GM19467 (cell line): ENCODE data around the gene NFATC3.
A peak's percentile ranks its signal among the peaks of the same experiment; 100 is the strongest.

Source experiments
- ATAC-seq: cut with Tn5 transposase; IDR thresholded peaks from one replicate; pipeline ENCODE4 v1.9.1; 2021; ENCODE audit warnings: mild to moderate bottlenecking, moderate library complexity; ENCODE audit not compliant: unreplicated experiment

NFATC3 gene

GRCh38 chr16:68072038-68072695 is 13.0 kb upstream of the NFATC3 start:
- ATAC-seq: no peak

- ATAC-seq: no peak
These were observed 11.0 kb upstream of the NFATC3 start for GRCh38 chr16:68073902-68074760.

GRCh38 chr16:68074850-68075555 is 10.2 kb upstream of the NFATC3 start:
- ATAC-seq: peak; percentile 60

GRCh38 chr16:68075980-68076379 is 9.2 kb upstream of the NFATC3 start:
- ATAC-seq: no peak

- no peak for ATAC-seq
These were observed 8.6 kb upstream of the NFATC3 start for GRCh38 chr16:68076560-68076959.

GRCh38 chr16:68077866-68078700 is 7.1 kb upstream of the NFATC3 start:
- no peak for ATAC-seq

GRCh38 chr16:68078701-68079375 is 6.3 kb upstream of the NFATC3 start:
- no peak for ATAC-seq

- ATAC-seq: no peak
These were observed 5.9 kb upstream of the NFATC3 start for GRCh38 chr16:68079376-68079625.

GRCh38 chr16:68079626-68080344 is 5.4 kb upstream of the NFATC3 start:
- ATAC-seq: no peak

GRCh38 chr16:68081861-68082628 is 3.1 kb upstream of the NFATC3 start:
- ATAC-seq: no peak

GRCh38 chr16:68082629-68083238 is 2.4 kb upstream of the NFATC3 start:
- no peak for ATAC-seq

GRCh38 chr16:68083239-68083781 is 1.9 kb upstream of the NFATC3 start:
- ATAC-seq: no peak

GRCh38 chr16:68083861-68084503 is 1.2 kb upstream of the NFATC3 start:
- ATAC-seq: no peak

GRCh38 chr16:68084504-68085258 is 489 bp upstream of the NFATC3 start:
- peak; percentile 47 for ATAC-seq

- ATAC-seq: no peak
These were observed 1.2 kb downstream of the NFATC3 start for GRCh38 chr16:68086336-68086841.

- ATAC-seq: no peak
These were observed 1.7 kb downstream of the NFATC3 start for GRCh38 chr16:68086860-68087268.

- ATAC-seq: no peak
These were observed 2.5 kb downstream of the NFATC3 start for GRCh38 chr16:68087688-68088087.
